WTC11 (cell line): ENCODE results near the gene NAV2. TPM values are rescaled to one million over a fixed set of nuclear protein-coding genes. Genes with fewer than 3 reads are reported as not detected.

ENCODE experiments used
- ATAC-seq: fragments of 200-7000 bp; cut with Tn5 transposase; 2 replicates; pipeline ENCODE4 v1.10.0; 2021; ENCODE audit warnings: mild to moderate bottlenecking, moderate library complexity
- CTCF ChIA-PET: fragments of 300-600 bp; sonication (Branson Sonifier 250); formaldehyde crosslinking; loops from one replicate; lab custom pipeline; 2021; ENCODE audit warnings: antibody characterized with exemption; lab: Charles Lee
- POLR2A ChIA-PET: fragments of 350-600 bp; sonication (Branson Sonifier 250); formaldehyde crosslinking; loops from one replicate; lab custom pipeline; 2021; ENCODE audit warnings: antibody characterized with exemption; lab: Charles Lee
- DNase-seq: peaks from one replicate; pipeline ENCODE4 v3.0.0; 2021; ENCODE audit warnings: low spot score
- H3K27ac Mint-ChIP-seq: 2 replicates; pipeline ENCODE4 v1.8.0; 2021; ENCODE audit warnings: mixed read lengths
- H3K27me3 Mint-ChIP-seq: 2 replicates; pipeline ENCODE4 v1.8.0; 2021; ENCODE audit warnings: low read depth, mild to moderate bottlenecking, moderate library complexity, mixed read lengths
- H3K36me3 Mint-ChIP-seq: 2 replicates; pipeline ENCODE4 v1.8.0; 2021; ENCODE audit warnings: mixed read lengths
- H3K4me1 Mint-ChIP-seq: 2 replicates; pipeline ENCODE4 v1.8.0; 2022; ENCODE audit warnings: mixed read lengths
- H3K4me3 Mint-ChIP-seq: 2 replicates; pipeline ENCODE4 v1.8.0; 2021; ENCODE audit warnings: mild to moderate bottlenecking, moderate library complexity, mixed read lengths
- H3K9me3 Mint-ChIP-seq: 2 replicates; pipeline ENCODE4 v1.8.0; 2021; ENCODE audit warnings: mixed read lengths
- ATF3 ChIP-seq: sonication (generic); formaldehyde crosslinking; conservative IDR thresholded peaks from 2 replicates; pipeline ENCODE4 v1.8.1; 2022; ENCODE audit warnings: mild to moderate bottlenecking, missing genetic modification reagents
- E2F1 ChIP-seq: sonication (generic); formaldehyde crosslinking; IDR thresholded peaks from 2 replicates; pipeline ENCODE4 v1.8.0; 2022; ENCODE audit warnings: mild to moderate bottlenecking, missing genetic modification reagents
- E2F4 ChIP-seq: sonication (generic); formaldehyde crosslinking; IDR thresholded peaks from 2 replicates; pipeline ENCODE4 v1.8.1; 2022; ENCODE audit warnings: low read depth, mild to moderate bottlenecking, moderate library complexity, missing genetic modification reagents, borderline replicate concordance
- E2F5 ChIP-seq: sonication (generic); formaldehyde crosslinking; IDR thresholded peaks from 2 replicates; pipeline ENCODE4 v1.8.1; 2022; ENCODE audit warnings: mild to moderate bottlenecking, moderate library complexity, missing genetic modification reagents
- ERG ChIP-seq: fragments of 250-450 bp; sonication (Bioruptor Pico); IDR thresholded peaks from 2 replicates; pipeline ENCODE4 v1.8.0; 2021; ENCODE audit warnings: mild to moderate bottlenecking
- GTF2I ChIP-seq: fragments of 250-450 bp; sonication (Bioruptor Pico); conservative IDR thresholded peaks from 2 replicates; pipeline ENCODE4 v1.4.0; 2021; ENCODE audit warnings: mild to moderate bottlenecking
- IRF1 ChIP-seq: sonication (generic); formaldehyde crosslinking; IDR thresholded peaks from 2 replicates; pipeline ENCODE4 v1.8.0; 2023; ENCODE audit warnings: missing genetic modification reagents
- NFYB ChIP-seq: sonication (generic); formaldehyde crosslinking; conservative IDR thresholded peaks from 2 replicates; pipeline ENCODE4 v1.8.0; 2022; ENCODE audit warnings: low read depth, missing genetic modification reagents
- PRRX2 ChIP-seq: fragments of 250-450 bp; sonication (Bioruptor Pico); IDR thresholded peaks from 2 replicates; pipeline ENCODE4 v1.8.0; 2021; ENCODE audit warnings: mild to moderate bottlenecking
- RELA ChIP-seq: sonication (generic); formaldehyde crosslinking; IDR thresholded peaks from 2 replicates; pipeline ENCODE4 v1.8.1; 2022; ENCODE audit warnings: missing genetic modification reagents, mild to moderate bottlenecking, borderline replicate concordance
- STAT6 ChIP-seq: sonication (generic); formaldehyde crosslinking; conservative IDR thresholded peaks from 2 replicates; pipeline ENCODE4 v1.8.1; 2023; ENCODE audit warnings: mild to moderate bottlenecking, low read depth, missing genetic modification reagents, moderate library complexity
- USF2 ChIP-seq: sonication (generic); formaldehyde crosslinking; IDR thresholded peaks from 2 replicates; pipeline ENCODE4 v1.8.1; 2023; ENCODE audit warnings: mild to moderate bottlenecking, missing genetic modification reagents, moderate library complexity
- ZNF138 ChIP-seq: sonication (generic); formaldehyde crosslinking; conservative IDR thresholded peaks from 2 replicates; pipeline ENCODE4 v1.8.1; 2022; ENCODE audit warnings: mild to moderate bottlenecking, moderate library complexity, missing genetic modification reagents
- ZNF219 ChIP-seq: sonication (generic); formaldehyde crosslinking; IDR thresholded peaks from 2 replicates; pipeline ENCODE4 v1.8.0; 2023; ENCODE audit warnings: missing genetic modification reagents, mild to moderate bottlenecking, borderline replicate concordance
- ZNF396 ChIP-seq: fragments of 250-450 bp; sonication (Bioruptor Pico); IDR thresholded peaks from 2 replicates; pipeline ENCODE4 v1.8.0; 2021; ENCODE audit warnings: mild to moderate bottlenecking, moderate library complexity, borderline replicate concordance
- ZNF425 ChIP-seq: fragments of 250-450 bp; sonication (Bioruptor Pico); conservative IDR thresholded peaks from 2 replicates; pipeline ENCODE4 v1.9.0; 2021; ENCODE audit warnings: mild to moderate bottlenecking
- total RNA-seq: library from RNA; stranded (reverse); gene quantifications from 3 replicates; pipeline ENCODE4 v1.2.3, GENCODE V29; 2021

Gene NAV2
- total RNA-seq, 1 experiment from 2014 or later, result 42.8 TPM

- H3K27ac Mint-ChIP-seq, result no peak overlapping the region
- no peak for DNase-seq
- no peak for ATAC-seq
- TF ChIP-seq ZNF219 (CRISPR knock-in tag), result no peak
- no peak for TF ChIP-seq USF2 (CRISPR knock-in tag)
- no peak for TF ChIP-seq E2F1 (CRISPR knock-in tag)
- TF ChIP-seq E2F5, result no peak
- ChIA-PET CTCF (interaction anchor here (1.5 kb wide), 1 partner anchor 15 kb away, joined by 4 read pairs; no protein-coding TSS in a partner anchor), POLR2A (no interaction called here)
- H3K36me3 Mint-ChIP-seq, result peaks cover 18% of the 10 kb centered on the region
- no peaks in the 10 kb centered on the region for H3K27me3 Mint-ChIP-seq
- peaks cover 13% of the 10 kb centered on the region for H3K9me3 Mint-ChIP-seq
- H3K4me1 Mint-ChIP-seq, result peaks cover 31% of the 10 kb centered on the region
- no peak overlapping the region for H3K4me3 Mint-ChIP-seq
These were observed 149.5 kb downstream of the NAV2 start for GRCh38 chr11:19862091-19862490.

GRCh38 chr11:19864141-19865140, 151.8 kb downstream of the NAV2 start:
- ChIA-PET POLR2A (interaction anchor here (1.8 kb wide), 1 partner anchor 16 kb away, joined by 5 read pairs; no protein-coding TSS in a partner anchor), CTCF (interaction anchor here (0.9 to 1.1 kb wide), 2 partner anchors 39 to 306 kb away, joined by 3 to 4 read pairs; no protein-coding TSS in a partner anchor)
- peaks cover 6% of the 10 kb centered on the region; the same call in 1 of the 2 replicates for H3K36me3 Mint-ChIP-seq
- DNase-seq (no peak), ATAC-seq (peak; percentile 40)
- no peaks in the 10 kb centered on the region for H3K9me3 Mint-ChIP-seq
- peaks cover 55% of the 10 kb centered on the region for H3K4me1 Mint-ChIP-seq
- H3K27me3 Mint-ChIP-seq, result no peaks in the 10 kb centered on the region
- peak overlapping the region; percentile 12; the same call in 1 of the 2 replicates for H3K27ac Mint-ChIP-seq
- H3K4me3 Mint-ChIP-seq, result no peak overlapping the region
- no peak for TF ChIP-seq E2F4
- TF ChIP-seq IRF1 (CRISPR knock-in tag), result no peak
- TF ChIP-seq ZNF138, result no peak
- TF ChIP-seq ERG (CRISPR knock-in tag), result no peak
- no peak for TF ChIP-seq PRRX2 (CRISPR knock-in tag)
- TF ChIP-seq STAT6 (CRISPR knock-in tag), result no peak
- no peak for TF ChIP-seq NFYB (CRISPR knock-in tag)
- TF ChIP-seq ZNF425, result no peak
- no peak for TF ChIP-seq GTF2I (CRISPR knock-in tag)
- TF ChIP-seq RELA (CRISPR knock-in tag), result no peak
- no peak for TF ChIP-seq ZNF396 (CRISPR knock-in tag)
- no peak for TF ChIP-seq ATF3 (CRISPR knock-in tag)
